GM20431 (cell line): ENCODE results near the gene LRMDA.

ENCODE experiments used
- in situ Hi-C: fragments of 300-500 bp; cut with MseI, MboI; formaldehyde crosslinking; loops from one replicate; pipeline ENCODE4 v1.15.0; 2020; ENCODE audit warnings: low sequenced_read_pairs; ENCODE audit not compliant: unreplicated experiment

LRMDA gene

DNA sequence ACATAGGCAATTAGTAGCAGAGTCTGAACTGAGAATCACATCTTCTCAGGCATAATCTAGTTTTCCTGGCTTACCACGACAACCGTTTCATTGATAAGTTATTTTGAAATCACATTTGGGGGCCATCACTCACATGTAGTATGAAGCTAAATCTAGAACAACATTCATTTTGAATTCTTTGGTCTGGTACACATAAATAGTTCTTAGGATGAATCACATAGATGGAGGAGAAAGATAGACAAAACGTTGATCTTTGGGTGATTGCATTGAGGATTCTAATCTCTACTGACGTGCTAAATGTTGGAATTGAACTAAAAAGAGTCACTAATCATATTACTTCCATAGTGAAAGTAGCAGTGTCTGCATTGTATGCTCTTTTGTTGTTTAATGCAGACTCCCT is 1022.6 kb downstream of the LRMDA start:
- in situ Hi-C loops, result no loop called here

DNA sequence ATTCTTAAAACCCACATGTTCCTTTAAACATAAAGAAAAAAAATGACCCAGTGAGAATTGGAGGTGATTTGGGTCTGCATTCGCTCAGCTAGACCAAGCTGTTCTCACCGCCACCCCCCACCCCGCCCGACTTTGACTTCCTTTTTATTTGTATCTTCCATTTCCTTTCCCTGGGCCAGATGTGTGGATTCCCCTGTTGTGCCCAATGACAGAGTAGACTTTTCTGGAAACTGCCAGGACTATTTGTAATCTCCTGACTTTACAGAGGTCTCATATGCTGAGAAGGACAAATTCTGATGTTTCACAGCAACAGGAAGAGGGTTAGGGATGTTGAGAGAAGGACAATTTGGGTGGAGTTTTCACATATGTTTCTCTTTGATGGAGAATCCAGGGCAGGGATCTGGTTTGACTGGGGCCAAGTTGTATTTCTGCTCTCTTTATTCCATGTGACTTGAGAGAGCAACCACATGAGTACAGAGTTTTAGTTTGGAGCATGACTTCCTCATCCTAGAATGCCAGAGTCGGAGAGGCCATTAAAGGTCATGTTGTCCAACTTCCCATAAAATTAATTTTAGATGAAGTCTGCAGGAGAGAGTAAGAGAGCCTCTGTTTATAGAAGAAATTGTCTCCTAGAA is 1023.2 kb downstream of the LRMDA start:
- in situ Hi-C loops, result no loop called here

DNA sequence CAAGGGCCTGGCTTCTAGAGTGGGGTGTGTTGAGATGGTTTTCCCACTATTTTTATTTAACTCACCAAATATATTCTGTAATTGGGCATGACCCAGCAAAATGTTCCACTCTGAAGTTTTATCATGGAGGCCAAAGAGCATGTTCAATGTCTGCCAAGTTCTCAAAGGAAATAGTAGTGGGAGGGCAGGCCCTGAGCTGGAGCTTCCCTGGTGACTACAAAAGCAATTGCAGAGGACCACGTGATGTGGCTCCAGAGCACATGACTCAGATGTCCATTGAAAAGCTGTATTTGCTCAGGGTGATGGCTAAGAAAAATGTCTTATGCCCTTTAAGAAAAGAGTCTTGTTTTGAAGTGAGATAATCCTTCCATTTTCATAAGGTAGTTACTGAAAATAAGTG is 1024.8 kb downstream of the LRMDA start:
- in situ Hi-C loops, result no loop called here

DNA sequence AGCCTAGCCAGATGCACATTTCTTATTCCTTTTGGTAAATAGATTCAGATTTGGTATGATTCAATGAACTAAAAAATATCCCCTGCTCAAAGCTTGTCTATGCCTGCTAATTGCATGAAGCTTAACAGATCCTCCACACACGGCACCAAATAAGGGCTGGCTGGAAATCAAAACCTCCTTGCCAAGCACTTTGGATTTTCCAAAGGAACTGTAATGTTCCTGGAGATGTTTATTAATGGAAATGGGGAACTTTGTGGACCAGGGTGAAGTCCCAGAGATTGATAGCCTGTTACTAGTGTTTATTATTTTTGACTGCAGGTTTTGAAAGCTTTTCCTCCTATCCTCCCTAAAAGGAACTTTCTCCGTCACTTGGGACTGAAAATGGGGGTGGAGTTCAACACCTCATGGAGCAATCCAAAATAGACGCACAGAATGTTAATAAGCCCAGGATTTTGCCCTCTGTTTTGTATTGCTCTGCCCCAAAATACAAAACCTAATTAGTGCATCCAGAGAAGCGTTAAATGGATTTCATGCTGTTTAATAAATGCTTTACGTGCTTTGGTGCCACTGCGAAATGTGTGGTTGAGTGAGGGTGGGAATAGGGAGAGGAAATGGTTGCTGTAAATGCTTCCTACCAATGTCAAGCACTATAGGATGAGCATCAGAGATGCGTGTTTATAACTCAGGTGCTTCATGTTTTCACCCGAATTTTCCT is 1027.7 kb downstream of the LRMDA start:
- in situ Hi-C loops, result no loop called here

DNA sequence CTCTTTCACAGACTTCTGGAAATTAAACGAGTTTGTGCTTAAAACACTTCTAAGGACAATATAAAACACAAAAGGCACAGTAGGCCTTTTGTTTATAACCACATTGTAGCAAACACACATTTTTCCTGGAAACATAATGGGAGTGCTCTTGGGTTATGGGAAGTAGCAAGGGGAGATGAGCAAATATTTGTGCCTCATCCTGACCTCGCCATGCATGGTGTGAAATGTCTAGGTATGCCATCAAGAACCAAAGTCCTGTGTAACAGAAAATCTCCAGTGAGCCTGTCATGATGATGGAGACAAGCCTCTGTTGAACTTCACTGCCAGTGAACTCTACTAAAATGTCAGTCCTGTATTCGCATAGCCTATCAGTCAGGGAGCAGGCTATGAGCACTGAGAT is 1029.6 kb downstream of the LRMDA start:
- in situ Hi-C loops, result no loop called here

DNA sequence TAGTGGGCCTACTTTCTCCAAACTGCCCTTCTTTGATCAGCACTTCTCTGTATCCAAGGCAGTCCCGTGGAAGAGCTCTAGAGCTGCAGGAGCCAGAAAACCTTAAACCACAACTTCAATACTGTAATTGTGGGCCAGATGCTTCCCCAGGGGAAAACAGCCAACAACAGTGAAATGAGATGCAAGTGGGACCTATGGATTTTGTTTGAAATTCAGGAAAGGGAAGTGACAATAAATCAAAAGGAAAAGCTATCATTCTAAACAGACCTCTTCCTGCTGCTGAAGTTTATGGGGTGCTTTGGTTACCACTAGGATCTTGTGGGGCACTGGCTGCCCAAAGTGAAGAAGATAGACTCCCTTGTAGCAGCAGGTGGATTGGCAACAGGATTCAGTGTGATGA is 1031.7 kb downstream of the LRMDA start:
- in situ Hi-C loops, result no loop called here

DNA sequence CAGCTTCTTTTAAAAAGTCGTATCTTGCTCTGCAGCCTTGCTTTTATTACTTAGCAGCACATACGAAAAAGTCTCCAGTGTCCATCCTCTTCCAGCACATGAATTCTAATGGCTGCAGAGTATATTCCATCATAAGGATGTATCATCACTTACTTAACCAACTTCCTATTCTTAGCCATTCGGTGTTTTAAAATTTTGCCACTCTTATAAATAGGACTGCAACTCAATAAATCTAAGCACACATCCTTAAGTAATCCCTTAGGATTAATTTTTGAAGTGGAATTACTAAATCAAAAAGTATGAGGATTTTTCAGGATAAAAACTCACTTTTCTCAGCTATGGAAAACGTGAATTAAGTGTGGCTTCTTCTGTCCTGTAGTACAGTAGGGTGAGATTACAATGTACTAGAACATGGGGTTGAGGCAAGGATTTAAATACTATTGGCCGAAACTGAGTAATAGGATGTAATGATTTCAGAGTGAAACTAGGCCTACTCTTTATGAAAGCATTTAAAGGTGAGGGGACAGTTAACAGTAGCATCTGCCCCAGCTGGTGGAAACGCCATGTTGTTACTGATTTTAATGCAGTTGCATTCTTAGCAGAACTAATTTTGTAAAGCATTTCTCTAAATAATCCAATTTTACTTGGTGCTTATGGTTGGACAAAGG is 1035.5 kb downstream of the LRMDA start:
- in situ Hi-C loops, result no loop called here

DNA sequence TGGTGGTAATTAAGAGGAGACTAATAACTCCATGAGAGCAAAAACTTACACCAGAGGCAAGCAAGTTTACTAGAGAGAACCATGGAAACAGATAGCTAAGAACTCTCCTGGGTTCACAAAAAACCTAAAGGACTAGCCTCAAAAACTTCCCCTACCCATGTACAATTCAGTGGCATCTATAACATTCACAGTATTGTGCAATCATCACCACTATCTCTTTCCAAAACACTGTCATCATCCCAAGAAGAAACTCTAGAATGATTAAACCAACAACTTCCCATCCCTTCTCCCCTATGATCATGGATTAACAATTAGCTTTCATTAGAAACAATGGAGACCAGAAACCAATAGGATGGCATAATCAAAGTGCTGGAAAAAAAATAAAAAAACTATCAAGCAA is 1038.3 kb downstream of the LRMDA start:
- in situ Hi-C loops, result no loop called here

DNA sequence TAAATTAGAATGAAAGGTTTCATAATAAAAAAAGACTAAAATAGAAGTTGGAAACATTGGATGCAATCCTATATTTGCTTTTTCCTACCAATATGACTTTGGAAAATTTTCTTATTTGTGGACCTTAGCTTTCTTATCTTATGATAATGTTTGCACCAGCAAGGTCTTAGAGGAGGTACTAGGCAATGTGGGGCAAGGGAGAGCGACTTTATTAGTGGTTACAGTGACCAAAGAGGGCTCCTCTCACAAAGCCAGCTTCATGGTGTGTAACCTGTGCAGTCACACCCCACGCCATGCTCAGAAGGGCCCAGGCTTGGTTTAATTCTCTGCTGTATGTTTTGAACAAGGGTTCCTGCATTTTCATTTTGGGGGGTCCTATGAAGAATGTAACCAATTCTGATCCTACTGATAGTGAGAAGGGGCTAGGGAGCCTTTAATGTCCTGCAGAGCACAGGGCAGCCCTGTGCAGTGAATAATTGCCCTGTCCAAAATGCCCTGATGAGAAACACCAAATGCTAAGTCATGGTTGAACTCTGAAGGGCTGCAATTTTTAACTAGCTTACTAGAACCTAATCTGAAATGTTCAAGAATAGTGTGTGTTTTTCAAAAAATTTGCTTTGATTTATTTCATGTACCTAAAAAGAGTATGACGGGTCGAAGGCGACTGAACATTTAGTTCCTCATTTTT is 1047.8 kb downstream of the LRMDA start:
- in situ Hi-C loops, result no loop called here

DNA sequence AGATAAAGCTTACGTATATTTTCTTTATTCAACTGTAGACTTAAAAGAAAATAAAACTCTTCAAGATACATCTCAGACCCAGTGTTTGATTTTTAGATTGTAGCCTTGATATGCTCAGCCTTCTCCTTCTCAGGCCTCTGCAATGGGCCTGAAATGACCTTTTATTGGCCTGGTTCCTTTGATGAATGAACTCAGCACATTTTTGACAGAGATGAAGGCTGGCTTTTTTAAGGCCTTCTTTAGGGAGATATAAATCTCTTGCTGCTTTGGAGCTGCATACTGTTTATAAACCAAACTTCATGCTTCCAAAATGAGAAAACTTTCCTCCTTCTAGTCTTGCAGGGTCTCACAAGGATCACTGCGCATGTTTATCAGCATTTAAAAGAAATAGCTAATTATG is 1049.8 kb downstream of the LRMDA start:
- in situ Hi-C loops, result no loop called here

DNA sequence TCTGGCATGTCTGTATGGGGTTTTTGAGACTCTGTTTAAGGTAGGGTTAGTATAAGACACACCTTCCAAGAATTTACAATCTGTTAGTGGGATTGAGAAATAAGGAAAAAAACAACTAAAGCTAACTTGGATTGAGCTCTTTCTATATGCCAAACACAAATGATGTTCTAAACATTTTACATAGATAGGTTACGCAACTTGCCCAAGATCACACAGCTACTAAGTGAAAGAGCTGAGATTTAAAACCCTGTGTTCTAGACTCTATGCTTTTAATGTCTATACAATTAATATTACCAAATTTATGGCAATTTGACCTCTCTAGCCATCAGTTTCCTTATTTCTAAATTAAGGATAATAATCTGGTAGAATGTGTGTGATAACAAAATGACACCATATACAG is 1056.2 kb downstream of the LRMDA start:
- in situ Hi-C loops, result no loop called here

DNA sequence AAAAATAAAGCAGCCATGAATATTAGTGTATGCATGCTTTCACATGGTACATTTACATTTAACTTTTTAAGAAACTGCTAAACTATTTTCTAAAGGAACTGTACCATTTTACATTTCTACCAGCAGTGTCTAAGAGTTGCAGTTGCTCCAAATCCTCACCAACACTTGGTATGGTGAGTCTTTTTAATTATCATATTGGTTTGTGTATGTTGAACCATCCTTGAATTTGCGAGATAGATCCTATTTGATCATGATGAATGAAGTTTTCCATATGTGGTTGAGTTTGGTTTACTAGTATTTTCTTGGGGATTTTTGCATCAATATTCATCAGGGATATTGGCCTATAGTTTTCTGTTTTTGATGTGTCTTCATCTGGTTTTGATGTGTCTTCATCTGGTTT is 1057.2 kb downstream of the LRMDA start:
- in situ Hi-C loops, result no loop called here

DNA sequence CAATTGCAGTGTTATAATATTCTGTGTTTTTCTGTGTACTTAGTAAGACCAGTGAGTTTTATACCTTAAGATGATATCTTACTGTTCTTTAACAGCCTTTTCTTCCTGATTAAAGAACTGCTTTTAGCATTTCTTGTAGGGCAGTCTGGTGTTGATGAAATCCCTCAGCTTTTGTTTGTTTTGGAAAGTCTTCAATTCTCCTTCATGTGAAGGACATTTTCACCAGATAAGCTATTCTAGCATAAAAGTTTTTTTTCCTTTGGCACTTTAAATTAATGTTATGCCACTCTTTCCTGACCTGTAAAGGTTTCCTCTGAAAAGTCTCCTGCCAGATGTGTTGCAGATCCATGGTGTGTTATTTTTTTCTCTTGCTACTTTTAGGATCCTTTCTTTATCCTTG is 1059.8 kb downstream of the LRMDA start:
- in situ Hi-C loops, result no loop called here

DNA sequence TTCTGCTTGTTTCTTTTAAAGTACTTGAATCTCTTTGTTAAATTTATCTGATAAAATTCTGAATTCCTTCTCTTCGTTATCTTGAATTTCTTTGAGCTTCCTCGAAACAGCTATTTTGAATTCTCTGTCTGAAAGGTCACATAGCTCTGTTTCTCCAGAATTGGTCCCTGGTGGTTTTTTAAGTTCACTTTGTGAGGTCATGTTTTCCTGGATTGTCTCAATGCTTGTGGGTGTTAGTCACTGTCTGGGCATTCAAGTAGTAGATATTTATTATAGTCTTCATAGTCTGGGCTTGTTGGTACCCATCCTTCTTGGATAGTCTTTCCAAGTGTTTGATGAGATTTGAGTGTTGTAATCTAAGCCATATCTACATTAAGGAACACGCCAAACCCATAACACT is 1060.6 kb downstream of the LRMDA start:
- in situ Hi-C loops, result no loop called here

DNA sequence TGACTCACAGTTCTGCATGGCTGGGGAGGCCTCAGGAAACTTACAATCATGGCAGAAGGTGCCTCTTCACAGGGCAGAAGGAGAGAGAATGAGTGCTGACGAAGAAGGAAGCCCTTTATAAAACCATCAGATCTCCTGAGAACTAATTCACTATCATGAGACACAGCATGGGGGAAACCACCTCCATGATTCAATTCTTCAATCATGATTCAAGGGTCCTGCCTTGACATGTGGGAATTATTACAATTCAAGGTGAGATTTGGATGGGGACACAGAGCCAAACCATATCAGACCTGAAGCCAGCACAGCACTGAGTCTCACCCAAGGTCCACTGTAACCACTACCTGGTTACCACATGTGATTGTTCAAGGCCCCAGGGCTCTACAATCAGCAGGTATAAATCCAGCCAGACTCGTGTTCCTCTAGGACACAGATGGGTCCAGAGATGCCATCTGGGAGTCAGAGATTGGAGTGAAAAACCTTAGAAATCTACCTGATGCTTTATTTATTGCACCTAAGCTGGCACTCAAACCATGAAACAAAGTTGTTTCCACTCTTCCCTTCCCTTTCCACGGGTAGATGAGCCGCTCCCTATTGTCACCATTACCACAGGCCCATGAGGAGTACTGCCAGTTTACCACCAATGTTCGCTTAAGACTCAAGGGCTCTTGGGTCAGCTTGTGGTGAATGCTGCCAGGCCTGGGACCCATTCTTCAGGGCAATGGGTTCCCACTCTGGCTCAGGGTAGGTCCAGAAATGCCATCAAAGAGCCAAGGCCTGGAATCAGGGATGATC is 1061.5 kb downstream of the LRMDA start:
- in situ Hi-C loops, result no loop called here

DNA sequence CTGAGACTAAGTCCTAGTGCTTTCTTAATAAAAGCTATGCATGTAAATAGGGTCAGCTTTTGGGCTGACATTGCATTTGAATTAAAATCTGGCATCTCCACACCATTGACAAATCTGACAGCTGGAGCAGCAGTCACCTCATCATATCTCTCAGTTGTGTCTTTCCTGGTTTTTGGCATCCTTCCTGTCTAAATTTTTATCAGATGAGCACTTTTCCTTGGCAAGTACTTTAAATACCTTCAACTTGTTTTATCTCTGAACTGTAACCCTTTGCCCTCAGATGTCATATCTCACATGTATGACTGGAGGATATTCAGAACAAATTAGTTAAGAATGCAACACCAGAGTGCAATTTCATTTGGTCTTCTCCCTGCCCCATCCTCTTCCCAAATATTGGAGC is 1066.2 kb downstream of the LRMDA start:
- in situ Hi-C loops, result no loop called here

DNA sequence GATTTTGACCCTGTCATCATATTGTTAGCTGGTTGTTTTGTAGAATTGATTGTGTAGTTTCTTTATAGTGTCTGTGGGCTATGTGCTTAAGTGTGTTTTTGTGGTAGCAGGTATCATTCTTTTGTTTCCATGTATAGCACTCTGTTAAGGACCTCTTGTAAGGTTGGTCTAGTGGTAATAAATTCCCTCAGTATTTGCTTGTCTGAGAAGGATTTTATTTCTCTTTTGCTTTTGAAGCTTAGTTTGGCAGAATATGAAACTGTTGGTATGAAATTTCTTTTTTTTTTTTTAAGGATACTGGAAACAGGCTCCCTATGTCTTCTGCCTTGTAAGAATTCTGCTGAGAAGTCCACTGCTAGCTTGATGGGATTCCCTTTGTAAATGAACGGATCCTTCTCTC is 1073.4 kb downstream of the LRMDA start:
- in situ Hi-C loops, result no loop called here

DNA sequence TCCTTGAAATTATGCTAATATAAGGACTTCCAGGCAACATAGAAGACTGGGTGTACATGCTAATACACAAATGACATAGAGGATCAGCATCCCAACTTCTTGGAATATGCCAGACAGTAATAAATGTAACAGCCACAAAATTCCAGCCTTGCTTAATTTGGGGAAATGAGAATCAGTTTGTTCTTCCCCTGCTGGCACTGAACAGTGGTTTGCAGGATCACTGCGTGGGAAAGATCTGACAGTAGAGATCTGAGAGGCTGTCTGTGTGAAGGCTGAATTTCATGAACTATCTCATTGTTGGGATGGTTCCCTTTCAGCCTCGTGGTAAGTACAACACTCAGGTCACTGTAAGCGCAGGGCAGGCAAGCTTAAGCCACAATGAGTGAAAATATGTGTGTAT is 1078.0 kb downstream of the LRMDA start:
- in situ Hi-C loops, result no loop called here

DNA sequence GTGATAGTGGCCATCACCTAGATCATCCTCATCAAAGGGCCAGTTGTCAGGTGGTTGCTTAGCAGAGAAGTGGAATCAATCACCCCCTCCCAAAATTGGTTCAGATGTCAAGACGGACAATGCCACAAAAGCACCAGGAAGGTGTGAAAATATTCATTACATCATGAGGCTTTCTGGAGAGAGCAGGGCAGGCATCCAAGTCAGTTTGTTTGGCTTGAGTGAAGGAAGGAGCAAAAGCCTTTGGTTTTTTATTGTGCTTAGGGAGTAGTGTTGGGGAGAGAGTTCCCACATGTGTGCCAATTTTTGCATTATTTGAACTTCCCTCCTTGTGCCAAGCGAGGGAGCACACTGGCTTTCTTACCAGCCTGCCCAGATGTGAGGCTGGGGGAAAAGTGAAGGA is 1082.9 kb downstream of the LRMDA start:
- in situ Hi-C loops, result no loop called here

DNA sequence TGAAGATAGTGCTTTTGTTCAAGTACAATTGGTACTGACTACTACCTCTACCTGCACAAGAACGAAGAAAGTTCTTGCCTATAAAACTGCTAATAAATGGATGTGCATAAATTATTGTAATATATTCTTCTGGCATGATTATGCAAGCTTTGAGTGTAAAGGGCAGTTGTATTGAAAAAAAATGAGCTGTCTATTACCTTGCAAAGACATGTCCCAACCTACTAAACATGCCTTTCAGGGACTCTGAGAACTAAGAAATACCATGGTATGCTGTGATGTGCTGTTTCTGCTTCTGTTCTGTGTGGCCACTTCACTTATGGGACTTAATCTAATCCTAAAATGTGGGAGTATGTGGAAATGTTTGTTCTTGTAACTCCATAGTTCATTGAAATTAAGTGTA is 1083.4 kb downstream of the LRMDA start:
- in situ Hi-C loops, result no loop called here
